GM19193 (cell line): ENCODE results near the gene EIF1AY.

ENCODE experiments used
- POLR2A ChIP-seq: IDR thresholded peaks from 4 replicates; pipeline ENCODE4 v1.6.1; 2011; ENCODE audit not compliant: insufficient read depth, insufficient read length; ENCODE audit errors: extremely low read depth

EIF1AY gene

GRCh38 chrY:20575531-20576121 is at the start of gene EIF1AY:
TSS of gene EIF1AY (plus strand) at chrY:20575776. CDS start at chrY:20575872, 96 bp downstream.
- TF ChIP-seq POLR2A = no peak

GRCh38 chrY:20528435-20528834 is 47.1 kb upstream of the EIF1AY start:
- TF ChIP-seq POLR2A = no peak

- TF ChIP-seq POLR2A = no peak
These were observed 37.4 kb upstream of the EIF1AY start for GRCh38 chrY:20538186-20538585.

GRCh38 chrY:20538933-20539332 is 36.6 kb upstream of the EIF1AY start:
- no peak for TF ChIP-seq POLR2A

- TF ChIP-seq POLR2A = no peak
These were observed 31.1 kb upstream of the EIF1AY start for GRCh38 chrY:20544451-20544960.

- TF ChIP-seq POLR2A = no peak
These were observed 29.5 kb upstream of the EIF1AY start for GRCh38 chrY:20546071-20546470.

- TF ChIP-seq POLR2A = no peak
These were observed 26.3 kb upstream of the EIF1AY start for GRCh38 chrY:20549289-20549688.

- TF ChIP-seq POLR2A = no peak
These were observed 23.7 kb upstream of the EIF1AY start for GRCh38 chrY:20551840-20552239.

- no peak for TF ChIP-seq POLR2A
These were observed 19.8 kb upstream of the EIF1AY start for GRCh38 chrY:20555820-20556219.

GRCh38 chrY:20558677-20559076 is 16.9 kb upstream of the EIF1AY start:
- TF ChIP-seq POLR2A = no peak

GRCh38 chrY:20559873-20560512 is 15.6 kb upstream of the EIF1AY start:
- no peak for TF ChIP-seq POLR2A

- TF ChIP-seq POLR2A = no peak
These were observed 4.3 kb upstream of the EIF1AY start for GRCh38 chrY:20571306-20571705.

GRCh38 chrY:20576506-20576905 is 930 bp downstream of the EIF1AY start:
- TF ChIP-seq POLR2A = no peak

- no peak for TF ChIP-seq POLR2A
These were observed 2.6 kb downstream of the EIF1AY start for GRCh38 chrY:20578206-20578605.

- no peak for TF ChIP-seq POLR2A
These were observed 6.1 kb downstream of the EIF1AY start for GRCh38 chrY:20581687-20582086.

GRCh38 chrY:20586161-20586560 is 10.6 kb downstream of the EIF1AY start:
- no peak for TF ChIP-seq POLR2A
